RWPE1 (cell line): Measurements from ENCODE around the gene ANKMY1.

ENCODE experiments used
- CTCF ChIA-PET: fragments of 350-600 bp; sonication (Branson Sonifier 250); formaldehyde crosslinking; extraction: SDS; loops from one replicate; lab custom pipeline; 2021; lab: Yijun Ruan, JAX
- POLR2A ChIA-PET: fragments of 400-600 bp; formaldehyde crosslinking; extraction: SDS; loops from one replicate; lab custom pipeline; 2020; ENCODE audit warnings: antibody characterized with exemption; ENCODE audit not compliant: low non-redundant PET; lab: Yijun Ruan, JAX
- DNase-seq: peaks from one replicate; pipeline ENCODE4 v3.0.0; 2012; ENCODE audit warnings: low spot score
- H3K27ac ChIP-seq: fragments of 450-650 bp; 2 replicates; pipeline ENCODE4 v1.5.1; 2017
- CTCF ChIP-seq: fragments of 450-650 bp; conservative IDR thresholded peaks from 2 replicates; pipeline ENCODE4 v1.5.1; 2017; ENCODE audit warnings: low read depth, mild to moderate bottlenecking

Gene ANKMY1

DNA sequence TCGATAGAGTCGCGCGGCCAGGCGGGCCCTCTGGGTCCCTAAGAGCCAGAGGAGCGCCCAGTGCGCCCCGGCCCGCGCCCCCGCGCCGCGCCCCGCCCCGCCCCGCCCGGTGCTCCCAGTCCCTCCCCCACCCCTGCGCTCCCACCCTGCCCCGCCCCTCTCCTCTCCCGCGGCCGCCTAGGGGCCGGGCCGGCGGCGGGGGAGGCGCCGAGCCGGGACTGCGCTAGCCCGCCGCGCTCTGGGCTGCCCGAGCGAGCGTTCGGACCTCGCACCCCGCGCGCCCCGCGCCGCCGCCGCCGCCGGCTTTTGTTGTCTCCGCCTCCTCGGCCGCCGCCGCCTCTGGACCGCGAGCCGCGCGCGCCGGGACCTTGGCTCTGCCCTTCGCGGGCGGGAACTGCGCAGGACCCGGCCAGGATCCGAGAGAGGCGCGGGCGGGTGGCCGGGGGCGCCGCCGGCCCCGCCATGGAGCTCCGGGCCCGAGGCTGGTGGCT lies 122.3 kb downstream of the ANKMY1 start, which contains the start of gene GPC1:
Gene GPC1 (plus strand): TSS at position 207 of the 491 bp plus-strand sequence. CDS start 256 bp downstream, at position 463.
- ChIA-PET POLR2A (no interaction called here), CTCF (interaction anchor here (0.8 to 2.0 kb wide), 4 partner anchors 16 to 291 kb away, joined by 3 to 15 read pairs (median 4); no protein-coding TSS in a partner anchor)
- peak; percentile 84 for DNase-seq
- peak within 1 kb of the TSS; percentile 100 for H3K27ac ChIP-seq
- no peak for TF ChIP-seq CTCF

DNA sequence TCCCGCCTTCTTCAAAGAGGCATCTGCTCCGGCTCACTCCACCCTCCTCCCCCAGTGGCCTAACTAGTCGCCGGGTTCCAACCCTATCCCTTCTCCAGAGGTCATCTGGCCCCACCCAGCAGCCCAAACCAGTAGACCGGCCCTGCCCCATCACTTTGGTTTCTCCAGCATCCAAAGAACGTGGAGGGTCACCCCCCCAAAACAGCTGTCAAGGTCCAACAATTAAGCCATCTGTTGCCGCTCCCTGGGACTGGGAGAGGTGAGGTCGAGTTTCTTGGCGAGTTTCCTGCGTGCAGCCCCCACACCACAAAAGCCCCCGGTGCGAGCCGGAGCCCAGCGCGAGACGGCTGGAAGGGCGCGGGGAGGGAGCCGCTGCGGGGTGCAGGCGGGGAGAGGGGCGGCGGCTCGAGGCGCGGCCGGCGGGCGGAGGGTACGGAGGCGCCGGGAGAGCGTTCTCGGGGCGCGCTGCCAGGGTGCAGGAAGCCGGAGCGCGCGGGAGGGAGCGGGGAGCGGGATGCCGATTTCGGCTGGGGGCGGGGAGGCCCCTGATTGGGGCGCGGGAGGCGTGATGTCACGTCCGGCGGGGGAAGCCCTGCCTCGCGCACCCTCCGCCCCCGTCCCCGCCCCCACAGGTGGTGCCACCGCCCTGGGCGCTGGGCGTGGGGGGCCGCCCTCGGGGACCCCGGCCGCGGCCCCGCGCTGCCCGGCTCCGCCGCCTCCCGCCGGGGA lies 122.9 kb downstream of the ANKMY1 start:
- TF ChIP-seq CTCF: no peak
- CTCF ChIA-PET: interaction anchor here (0.6 to 1.6 kb wide), 5 partner anchors 10 to 291 kb away, joined by 3 to 5 read pairs (median 4); no protein-coding TSS in a partner anchor
- POLR2A ChIA-PET: no interaction called here
- peak; percentile 95 for DNase-seq
- H3K27ac ChIP-seq: peak overlapping the region; percentile 100

GRCh38 chr2:240433973-240434727 lies 123.6 kb downstream of the ANKMY1 start:
- peak overlapping the region; percentile 100 for H3K27ac ChIP-seq

GRCh38 chr2:240432820-240433801 lies 124.7 kb downstream of the ANKMY1 start:
- no peak for DNase-seq
- CTCF ChIA-PET: interaction anchor here (0.6 to 1.3 kb wide), 3 partner anchors 115 to 208 kb away, joined by 3 to 4 read pairs (median 3); no protein-coding TSS in a partner anchor
- no peak for TF ChIP-seq CTCF
- POLR2A ChIA-PET: no interaction called here
- peak overlapping the region; percentile 100 for H3K27ac ChIP-seq

More at GRCh38 chr2:240433973-240434727, 123.6 kb downstream of the ANKMY1 start:
- DNase-seq: peak; percentile 97
- ChIA-PET CTCF (interaction anchor here (0.6 to 1.3 kb wide), 3 partner anchors 63 to 202 kb away, joined by 4 to 5 read pairs (median 4); no protein-coding TSS in a partner anchor), POLR2A (interaction anchor here (0.6 kb wide), 1 partner anchor 299 kb away, joined by 14 read pairs; no protein-coding TSS in a partner anchor)
- no peak for TF ChIP-seq CTCF

DNA sequence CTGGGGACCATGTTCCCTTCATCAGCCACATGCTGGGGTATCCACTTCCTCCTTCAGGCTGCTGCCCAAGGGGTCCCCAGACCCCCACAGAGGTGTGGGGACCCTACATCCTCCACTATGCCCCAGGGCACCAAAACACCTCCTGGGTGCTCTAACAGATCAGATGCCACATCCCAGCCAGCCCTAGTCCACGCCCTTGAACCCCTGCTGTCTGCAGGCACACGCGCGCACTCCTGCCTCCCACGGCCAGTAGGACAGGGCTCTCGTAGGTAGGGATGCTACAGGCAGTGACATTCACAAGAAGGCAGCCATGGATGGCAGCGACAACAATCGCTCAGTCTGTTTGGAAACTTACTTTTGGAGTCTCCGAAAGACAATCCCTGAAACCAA lies 125.4 kb downstream of the ANKMY1 start:
- POLR2A ChIA-PET: no interaction called here
- CTCF ChIA-PET: interaction anchor here (0.6 kb wide), 1 partner anchor 207 kb away, joined by 3 read pairs; no protein-coding TSS in a partner anchor
- TF ChIP-seq CTCF: no peak
- H3K27ac ChIP-seq: peak overlapping the region; percentile 100
- no peak for DNase-seq
